GM21786 (cell line): ENCODE measurements around the gene LRRTM3.

ENCODE experiments used
- ATAC-seq: cut with Tn5 transposase; IDR thresholded peaks from one replicate; pipeline ENCODE4 v1.9.1; 2021; ENCODE audit not compliant: unreplicated experiment

LRRTM3 gene

DNA sequence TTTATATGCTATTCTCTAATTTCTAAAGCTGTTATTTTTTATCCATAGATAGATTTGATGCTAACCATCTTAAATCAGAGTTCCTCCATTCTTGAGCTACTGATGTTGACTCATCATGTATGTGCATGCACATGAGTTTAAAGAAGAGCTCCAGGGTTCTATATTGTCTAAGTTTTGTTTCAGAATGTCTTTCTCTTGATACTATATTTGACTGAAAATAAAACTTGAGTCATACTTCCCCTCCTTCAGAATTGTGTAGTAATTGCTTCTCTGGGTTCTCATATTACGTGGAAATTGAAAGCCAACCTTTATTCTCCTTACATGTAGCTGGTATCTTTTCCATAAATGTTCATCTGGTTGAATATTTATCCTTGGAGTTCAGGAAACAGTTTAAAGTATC lies 89.4 kb downstream of the LRRTM3 start:
- ATAC-seq = no peak

DNA sequence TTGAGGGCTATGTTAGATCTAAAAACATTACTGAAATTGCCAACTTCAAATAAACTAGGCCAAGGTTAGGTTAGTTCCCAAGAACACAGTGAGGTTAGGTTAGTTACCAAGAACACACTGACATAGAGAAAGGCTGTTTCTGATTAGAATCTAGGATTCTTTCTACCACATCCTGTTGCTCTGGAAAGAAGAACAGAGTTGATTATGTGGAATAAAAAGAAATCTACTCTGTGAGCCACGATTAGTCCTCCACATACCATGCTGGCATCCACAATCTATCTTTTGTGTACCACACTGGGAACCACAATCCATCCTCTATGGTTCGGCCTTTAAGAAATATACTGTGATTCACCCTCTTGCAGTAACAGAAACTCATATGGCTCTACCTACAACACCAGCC lies 91.4 kb downstream of the LRRTM3 start:
- ATAC-seq = no peak

DNA sequence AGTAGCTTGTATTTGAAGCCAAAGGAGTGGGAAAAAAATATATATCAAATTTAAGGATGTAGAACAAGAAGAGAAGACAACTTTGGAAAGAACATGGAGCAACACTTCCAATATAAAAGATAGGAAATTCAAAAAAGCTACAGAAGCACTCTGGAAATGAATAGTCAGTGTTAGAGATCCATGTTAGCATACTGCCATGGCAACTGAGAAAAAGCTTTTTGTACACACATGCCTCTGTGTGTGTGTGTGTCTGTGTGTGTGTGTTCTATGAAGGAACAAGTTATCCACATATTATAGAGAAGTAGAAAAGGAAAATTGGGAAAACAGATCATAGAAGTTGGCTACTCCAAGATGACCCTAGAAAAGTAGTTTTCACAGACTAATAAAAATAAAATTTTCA lies 96.3 kb downstream of the LRRTM3 start:
- ATAC-seq = no peak

DNA sequence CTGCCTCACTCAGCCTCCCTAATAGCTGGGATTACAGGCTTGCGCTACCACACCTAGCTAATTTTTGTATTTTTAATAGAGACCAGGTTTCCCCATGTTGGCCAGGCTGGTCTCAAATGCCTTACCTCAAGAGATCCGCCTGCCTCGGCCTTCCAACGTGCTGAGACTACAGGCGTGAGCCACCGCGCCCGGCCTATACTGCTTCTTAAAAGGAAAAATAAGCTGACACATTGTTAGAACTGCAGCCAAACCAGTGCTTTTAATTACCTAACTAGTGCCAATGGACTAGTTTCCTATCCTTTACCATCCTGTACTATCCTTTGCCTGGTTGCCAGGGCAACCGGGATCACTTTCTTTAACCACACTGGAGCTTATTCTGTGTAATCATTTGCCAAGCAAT lies 108.0 kb downstream of the LRRTM3 start:
- ATAC-seq = no peak

DNA sequence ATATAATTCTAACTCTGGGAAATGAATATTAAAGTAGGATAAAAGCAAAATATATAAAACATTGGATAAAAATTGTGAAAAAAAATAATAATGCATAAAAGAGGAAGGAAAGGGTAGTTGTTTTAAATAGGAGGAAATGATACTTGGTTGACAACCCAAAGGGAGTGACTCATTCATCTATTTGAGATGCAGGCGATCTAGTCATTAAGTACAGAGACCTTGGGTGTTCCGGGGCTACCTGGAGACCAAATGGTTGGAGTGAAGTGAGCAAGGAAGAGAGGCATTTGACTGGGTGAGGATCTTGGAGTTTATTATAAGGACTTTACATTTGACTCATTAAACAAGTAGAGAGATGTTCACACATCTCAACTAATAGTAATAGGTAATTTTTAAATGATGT lies 111.0 kb downstream of the LRRTM3 start:
- ATAC-seq = no peak

DNA sequence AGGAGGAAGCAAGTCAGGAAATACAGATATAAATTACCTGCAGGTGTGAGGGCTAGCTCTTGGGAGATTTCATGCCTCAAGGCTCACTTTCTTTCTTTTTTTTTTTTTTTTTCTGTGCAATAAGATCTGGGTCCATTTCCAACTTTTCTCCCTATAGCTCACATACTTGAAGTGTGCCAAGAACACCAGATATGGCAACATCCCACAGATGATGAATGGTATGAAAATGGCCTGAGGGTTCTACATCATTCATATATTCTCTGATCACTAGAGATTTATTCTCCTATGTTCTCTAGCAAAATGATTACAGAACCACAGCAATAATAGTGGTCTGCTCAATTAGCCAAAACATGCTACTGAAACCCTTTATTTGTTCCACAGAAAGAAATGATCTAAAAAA lies 117.2 kb downstream of the LRRTM3 start:
- ATAC-seq = no peak

DNA sequence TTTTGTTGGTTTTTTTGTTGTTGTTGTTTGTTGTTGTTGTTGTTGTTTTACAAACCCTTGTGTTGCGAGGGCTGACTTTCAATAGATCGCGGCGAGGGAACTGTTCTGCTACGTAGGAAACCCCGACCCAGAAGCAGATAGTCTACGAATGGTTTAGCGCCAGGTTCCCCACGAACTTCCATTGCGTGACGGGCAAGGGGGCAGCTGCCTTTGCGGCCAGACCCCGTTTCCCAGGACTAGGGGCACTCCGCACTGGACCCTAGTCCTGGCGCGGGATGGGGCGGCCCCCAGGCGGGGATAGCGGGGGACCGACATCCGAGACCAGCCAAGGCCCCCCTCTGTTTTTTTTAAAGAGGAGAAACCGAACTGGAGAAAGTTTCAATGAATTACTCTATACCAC lies 119.6 kb downstream of the LRRTM3 start:
- ATAC-seq = no peak

DNA sequence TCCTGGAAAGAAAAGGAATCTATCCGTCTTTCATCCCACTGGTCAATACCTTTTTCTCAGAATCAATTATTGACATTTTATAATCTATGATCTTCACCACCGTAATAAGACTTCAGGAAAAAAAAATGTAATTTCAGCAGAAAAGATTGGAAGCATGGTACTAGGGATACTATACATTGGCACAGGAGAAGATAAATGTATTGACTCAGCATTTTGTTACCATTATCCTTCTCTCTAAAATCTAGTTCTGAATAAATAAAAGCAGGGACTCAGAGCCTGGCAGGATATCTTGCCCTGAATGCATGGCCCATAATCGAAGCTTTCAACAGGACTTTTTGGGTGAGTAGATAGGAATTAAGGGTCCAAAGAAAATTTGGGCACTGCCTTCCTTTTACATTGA lies 120.7 kb downstream of the LRRTM3 start:
- ATAC-seq = no peak

DNA sequence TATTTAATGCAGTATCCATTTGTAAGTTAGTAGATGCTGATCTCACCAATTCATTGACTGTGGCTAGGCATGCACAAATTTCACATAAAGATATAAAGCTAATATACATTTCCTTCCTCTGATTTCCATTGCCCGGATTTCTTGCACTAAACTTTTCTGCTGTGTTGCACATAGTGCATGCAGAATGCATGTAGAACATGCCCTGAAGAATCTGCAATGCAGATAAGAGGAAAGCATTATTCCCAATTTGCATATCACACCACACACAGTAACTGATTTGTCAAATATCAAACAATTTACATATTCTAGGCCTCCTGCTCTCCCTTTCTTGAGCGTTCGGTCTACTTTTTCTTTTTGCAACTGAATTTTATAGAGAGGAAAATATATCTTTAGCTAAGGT lies 124.2 kb downstream of the LRRTM3 start:
- ATAC-seq = no peak

DNA sequence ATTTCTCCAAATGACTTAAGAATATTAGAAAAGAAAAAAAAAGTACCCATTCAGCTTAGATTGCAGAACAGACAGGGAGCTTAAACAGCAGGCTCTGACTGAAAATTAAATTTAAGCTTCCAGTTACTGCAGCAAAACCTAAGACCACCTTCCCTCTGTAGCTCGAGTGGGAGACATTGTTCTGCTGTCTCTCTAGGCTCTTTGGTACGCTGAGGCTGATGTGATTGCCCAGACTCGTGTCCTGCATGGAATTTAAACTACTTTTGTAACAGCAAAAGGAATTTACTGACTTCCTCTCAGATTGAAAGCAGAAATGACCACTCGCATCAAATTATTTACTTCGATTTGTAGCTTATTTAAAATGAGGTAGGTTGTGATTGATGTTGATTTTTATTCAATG lies 124.6 kb downstream of the LRRTM3 start:
- ATAC-seq = no peak

DNA sequence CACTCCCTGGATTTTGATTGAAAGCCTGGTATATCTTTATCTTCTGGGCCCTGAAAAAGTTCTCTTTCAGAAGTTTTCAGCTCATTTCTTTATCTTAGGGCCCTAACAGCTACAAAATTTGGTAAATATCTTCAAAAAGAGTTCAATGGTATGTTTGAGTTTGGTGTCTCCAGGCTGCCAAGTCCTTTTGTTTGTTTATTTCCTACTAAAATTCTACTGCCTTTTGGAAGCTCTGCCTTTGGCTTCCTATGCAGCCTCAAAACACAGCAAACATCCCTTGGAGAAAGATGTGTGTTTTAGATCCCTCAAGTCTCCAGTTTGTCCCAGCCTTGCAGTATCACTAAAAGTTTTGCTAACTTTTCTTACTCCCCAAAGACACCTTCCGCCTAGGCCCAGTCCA lies 146.8 kb downstream of the LRRTM3 start:
- ATAC-seq = no peak

DNA sequence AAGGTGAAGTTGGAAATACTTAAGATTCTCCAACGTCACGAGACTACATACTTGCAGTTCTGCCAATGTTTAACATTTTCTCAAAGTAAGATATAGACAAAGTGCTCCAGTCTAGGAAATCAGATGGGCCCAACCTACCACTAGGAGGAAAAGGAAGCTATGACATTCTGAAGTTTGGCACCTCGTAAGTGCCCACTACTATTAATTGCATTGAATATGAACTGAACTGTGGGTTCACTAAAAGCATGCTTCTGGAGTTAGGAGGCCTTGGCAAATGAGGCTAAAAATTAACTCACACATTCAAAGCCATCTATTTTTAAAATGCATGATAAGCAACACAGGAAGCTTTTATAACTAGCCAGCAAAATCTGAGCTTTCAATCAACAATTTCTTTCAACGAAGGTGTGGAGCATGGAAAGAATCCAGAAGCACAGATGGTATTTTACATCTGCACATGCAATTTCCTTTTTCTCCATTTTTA lies 149.7 kb downstream of the LRRTM3 start:
- ATAC-seq = no peak

DNA sequence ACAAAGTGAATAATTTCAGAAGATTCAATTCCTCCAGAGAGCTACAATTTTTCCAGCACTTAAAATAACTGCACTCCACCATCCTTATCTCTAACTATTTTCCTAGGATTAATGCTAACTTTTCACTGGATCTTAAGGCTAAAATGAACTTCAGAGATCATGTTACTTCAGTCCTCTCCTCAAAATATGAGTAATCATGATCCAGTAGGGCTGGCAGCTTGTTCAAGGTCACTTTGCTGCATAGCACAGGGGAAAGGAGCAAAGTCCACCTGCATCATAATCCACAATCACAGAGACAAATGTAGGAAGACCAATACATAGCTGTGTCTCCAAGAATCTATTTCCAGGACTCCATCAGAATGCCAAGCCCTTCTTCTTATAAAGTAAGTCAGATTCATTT lies 150.3 kb downstream of the LRRTM3 start:
- ATAC-seq = no peak

DNA sequence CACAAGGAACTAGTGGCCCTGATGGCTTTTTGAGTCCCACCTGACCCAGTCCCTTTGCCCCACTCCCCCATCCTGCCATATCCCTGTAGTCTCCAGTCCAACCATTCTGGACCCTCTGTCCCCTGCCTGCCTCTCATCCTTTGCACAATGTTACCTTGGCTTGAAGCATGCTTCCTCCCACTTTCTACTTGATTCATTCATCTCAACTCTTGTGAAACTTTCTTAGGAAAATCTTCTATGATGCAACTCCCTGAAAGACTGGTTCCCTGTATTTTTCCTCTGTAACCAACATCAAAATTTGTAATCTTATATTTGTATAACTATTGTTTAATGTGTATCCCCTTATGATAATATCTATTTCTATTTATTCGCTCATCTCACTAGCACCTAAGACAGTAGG lies 151.5 kb downstream of the LRRTM3 start:
- ATAC-seq = no peak

DNA sequence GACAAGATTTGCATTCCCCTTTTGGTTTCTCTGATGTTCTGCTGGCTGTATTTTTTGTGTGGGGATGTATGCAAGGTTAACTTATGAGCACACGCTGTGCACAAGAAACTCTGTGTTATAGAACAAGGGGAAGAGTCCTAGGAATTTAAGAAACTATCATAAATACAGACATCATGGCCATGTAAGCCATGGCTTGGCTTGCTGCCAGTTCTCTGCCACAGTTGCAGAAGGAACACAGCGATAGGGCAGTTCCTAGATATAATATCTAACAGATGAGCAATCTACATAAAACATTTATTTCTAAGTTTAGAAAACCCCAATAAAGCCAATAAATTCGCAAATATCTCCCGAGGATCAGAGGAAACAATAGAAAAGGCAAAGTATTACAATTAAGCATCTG lies 153.3 kb downstream of the LRRTM3 start:
- no peak for ATAC-seq

DNA sequence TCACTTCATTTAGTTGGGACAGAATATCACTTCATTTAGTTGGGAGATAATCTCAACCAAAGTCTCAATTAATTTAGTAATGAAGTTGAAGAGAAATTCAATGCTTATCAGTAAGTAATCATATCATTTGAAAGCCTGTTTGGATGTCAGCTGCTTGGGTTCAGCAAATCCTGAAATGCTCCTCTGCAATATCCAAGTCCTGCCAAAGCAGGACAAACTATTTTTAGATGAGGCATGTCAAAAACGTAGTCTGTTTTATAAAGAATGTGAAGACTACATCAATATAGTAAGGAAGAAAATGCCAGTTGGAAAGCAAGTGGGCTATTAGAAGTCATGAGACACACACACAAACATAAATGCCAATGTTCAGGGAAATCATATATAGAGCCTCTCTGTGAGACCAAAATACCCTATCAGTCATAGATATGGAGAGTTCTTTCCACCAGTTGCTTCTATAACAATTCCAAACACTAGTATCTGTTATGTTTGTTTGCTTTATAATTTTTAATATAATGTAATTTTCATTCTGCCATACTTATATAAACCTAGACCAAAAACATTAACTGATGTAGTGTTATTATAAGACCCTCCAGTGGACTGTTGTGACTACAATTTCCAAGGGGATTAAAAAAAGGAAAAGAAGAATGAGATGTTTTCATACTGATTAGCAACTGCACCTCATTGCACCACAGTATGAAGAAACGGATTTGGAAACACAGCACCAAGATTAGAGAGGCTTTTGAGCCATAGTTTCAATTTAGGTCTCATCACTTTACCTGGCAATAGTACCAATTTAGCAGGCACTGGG lies 160.7 kb downstream of the LRRTM3 start:
- no peak for ATAC-seq

DNA sequence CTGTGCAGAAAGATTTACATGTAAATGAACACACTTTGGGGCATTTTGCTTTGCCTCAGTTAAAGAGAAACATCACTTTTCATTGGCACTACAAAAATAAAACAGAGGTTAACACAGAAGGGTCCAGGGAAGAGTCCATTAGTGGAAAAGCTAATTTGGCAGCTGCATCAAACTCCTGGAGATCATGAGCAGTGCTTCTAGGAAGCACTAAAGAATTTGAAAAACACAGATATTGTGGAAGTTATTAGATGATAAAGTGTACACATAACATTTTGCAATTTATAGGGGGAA lies 161.2 kb downstream of the LRRTM3 start:
- ATAC-seq = no peak

DNA sequence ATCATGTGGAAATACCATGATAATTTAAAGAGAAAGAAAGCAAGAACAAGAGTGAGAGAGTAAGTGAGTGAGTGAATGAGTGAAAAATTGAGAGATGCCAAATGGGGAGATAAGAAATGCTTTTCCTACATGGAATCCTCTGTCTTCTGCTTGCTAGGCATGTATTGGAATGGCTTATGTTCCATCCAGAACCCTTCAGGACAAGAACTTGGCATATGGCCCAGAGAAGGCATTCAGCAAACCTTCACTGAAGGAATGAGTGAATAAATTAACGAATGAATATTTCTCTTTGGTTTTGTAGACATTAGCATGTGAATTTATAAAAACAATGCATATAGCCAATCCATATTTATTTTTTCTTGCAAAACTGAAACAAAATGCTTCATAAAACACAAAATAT lies 162.2 kb downstream of the LRRTM3 start:
- ATAC-seq = no peak

DNA sequence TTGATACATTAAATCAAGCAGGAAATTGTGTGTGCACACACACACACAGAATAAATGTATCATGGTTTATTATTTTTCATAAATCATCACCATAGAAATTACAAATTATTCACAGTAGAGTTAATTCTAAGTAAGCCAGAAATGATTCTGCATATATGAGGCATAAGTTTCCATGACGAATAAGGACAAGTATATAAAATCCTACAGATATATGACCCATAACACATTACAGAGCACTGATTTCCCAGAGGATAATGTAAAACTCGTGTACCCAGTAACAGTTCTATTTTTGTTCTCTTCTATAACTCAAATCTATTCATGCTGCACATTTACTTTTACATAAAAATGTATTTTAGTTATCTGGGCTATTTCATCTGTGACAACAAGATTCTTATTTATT lies 169.7 kb downstream of the LRRTM3 start:
- no peak for ATAC-seq

DNA sequence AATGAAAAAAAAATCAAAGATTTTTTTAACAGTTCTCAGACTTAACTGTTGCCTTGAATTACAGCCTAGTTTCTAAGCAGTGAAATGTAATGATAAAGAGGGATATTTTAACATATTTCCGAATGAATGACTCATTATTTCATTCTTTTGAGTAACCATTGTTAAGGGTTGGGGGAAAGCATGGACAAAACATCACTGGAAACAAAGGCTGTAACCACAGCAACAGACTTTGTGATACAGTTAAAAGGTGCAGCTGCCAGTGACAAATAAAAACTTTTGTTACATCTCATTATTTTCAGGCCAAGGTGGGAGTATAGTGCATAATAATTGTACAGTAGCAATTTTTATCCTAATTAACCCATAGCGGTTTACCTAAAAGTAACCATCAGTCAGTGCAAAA lies 172.6 kb downstream of the LRRTM3 start:
- ATAC-seq = no peak

DNA sequence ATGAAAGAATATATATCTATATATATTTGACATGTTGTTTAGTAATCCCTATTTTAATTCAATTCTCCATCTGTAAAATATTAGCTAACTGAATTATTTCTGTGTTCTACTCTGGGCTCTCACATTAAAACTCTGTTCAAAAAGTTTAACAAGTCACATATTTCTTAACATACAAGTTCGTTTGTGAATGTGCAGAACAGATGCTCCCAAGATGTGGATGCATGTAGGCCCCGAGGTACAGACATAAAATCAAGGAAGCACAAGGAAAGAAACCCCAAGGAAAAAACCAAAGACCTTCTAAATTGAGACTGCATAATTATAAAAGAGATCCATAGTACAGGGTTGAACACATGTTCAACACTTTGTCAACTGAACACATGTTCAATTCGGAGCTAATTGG lies 175.1 kb downstream of the LRRTM3 start:
- no peak for ATAC-seq

DNA sequence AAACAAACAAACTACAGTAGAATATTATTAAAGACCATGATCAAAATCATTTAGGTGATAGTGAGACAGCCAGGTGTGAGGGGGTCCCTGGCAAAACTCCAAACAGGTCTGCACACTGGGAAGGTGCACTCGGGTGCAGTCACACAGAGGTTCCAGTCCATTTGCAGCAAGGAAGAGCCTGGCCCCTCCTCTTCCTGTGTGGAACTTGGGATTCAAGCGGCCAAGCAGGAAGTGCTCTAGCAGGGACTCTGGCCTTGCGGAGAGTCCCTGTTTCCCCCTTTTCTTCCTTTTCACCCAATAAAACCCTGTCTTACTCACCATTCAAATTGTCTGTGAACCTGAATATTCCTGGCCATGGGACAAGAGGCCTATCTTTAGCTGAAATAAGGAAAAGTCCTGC lies 181.8 kb downstream of the LRRTM3 start:
- ATAC-seq = no peak

DNA sequence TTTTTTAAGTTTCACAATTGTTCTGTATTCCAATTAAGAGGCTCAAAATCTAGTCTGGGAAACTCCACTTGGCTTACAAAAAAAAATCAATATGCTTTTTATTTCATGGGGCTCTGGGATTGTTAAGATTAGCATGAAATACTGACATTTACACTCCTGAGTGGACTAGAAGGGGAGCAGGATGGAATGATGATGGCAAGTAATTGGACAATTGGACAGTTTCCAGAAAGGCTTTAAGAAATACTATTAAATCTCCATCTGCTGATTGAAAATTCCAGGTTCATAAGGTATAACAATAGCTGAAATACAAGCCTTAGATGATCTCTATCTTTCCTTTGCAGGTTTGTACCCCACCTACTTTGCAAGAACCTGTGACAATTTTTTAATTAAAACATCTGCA lies 184.4 kb downstream of the LRRTM3 start:
- no peak for ATAC-seq
